Upper lobe of right lung (tissue), 1 donor: Measurements from ENCODE around the gene COX8A. TPM values are rescaled to one million over a fixed set of nuclear protein-coding genes. Genes with fewer than 3 reads are reported as not detected.
A peak's percentile ranks its signal among the peaks of the same experiment; 100 is the strongest.

Source experiments
- ATAC-seq: fragments of 200-7000 bp; cut with Tn5 transposase; one replicate; pipeline ENCODE4 v1.9.1; 2020; ENCODE audit warnings: mild to moderate bottlenecking, moderate library complexity
- DNase-seq: peaks from one replicate; pipeline ENCODE4 v3.0.0-alpha.2; 2020
- H3K27ac ChIP-seq: fragments of 200-600 bp; one replicate; pipeline ENCODE4 v1.8.0; 2022
- H3K27me3 ChIP-seq: fragments of 200-600 bp; one replicate; pipeline ENCODE4 v1.8.0; 2022; ENCODE audit warnings: mild to moderate bottlenecking
- H3K36me3 ChIP-seq: fragments of 200-600 bp; one replicate; pipeline ENCODE4 v1.8.0; 2022
- H3K4me1 ChIP-seq: fragments of 200-600 bp; one replicate; pipeline ENCODE4 v1.8.0; 2022
- H3K4me3 ChIP-seq: fragments of 200-600 bp; one replicate; pipeline ENCODE4 v1.8.0; 2022; ENCODE audit warnings: mild to moderate bottlenecking
- H3K9me3 ChIP-seq: fragments of 200-600 bp; one replicate; pipeline ENCODE4 v1.8.0; 2022
- intact Hi-C: fragments of 100-400 bp; cut with DNase I; formaldehyde crosslinking; loops from one replicate; pipeline ENCODE4 v1.11.0; 2022
- total RNA-seq: library from RNA; stranded (reverse); fragmentation: NEBNext Ultra II Directional; extraction: Animal tissue kit (Norgen Biotek cat#: 25700); gene quantifications from one replicate; pipeline ENCODE4 v1.2.1, GENCODE V29; 2021
- TF ChIP-seq, protein P1 (sequence below): fragments of 200-600 bp; IDR thresholded peaks from one replicate; pipeline ENCODE4 v1.8.0; 2022; ENCODE audit warnings: antibody characterized with exemption
- donor health status: DM: no; HTN: yes; CAD: no; lungs with severe emphysema.

The COX8A gene
- total RNA-seq, 1 donor from 2014 or later = 199 TPM

- Histone ChIP-seq H3K27me3 (no peaks in the 10 kb centered on the region), H3K27ac (no peak overlapping the region), H3K4me1 (peaks cover 13% of the 10 kb centered on the region), H3K4me3 (no peak overlapping the region), H3K36me3 (peaks cover 5% of the 10 kb centered on the region), H3K9me3 (no peaks in the 10 kb centered on the region)
- intact Hi-C loops = no loop called here
- TF ChIP-seq, protein P1, sequence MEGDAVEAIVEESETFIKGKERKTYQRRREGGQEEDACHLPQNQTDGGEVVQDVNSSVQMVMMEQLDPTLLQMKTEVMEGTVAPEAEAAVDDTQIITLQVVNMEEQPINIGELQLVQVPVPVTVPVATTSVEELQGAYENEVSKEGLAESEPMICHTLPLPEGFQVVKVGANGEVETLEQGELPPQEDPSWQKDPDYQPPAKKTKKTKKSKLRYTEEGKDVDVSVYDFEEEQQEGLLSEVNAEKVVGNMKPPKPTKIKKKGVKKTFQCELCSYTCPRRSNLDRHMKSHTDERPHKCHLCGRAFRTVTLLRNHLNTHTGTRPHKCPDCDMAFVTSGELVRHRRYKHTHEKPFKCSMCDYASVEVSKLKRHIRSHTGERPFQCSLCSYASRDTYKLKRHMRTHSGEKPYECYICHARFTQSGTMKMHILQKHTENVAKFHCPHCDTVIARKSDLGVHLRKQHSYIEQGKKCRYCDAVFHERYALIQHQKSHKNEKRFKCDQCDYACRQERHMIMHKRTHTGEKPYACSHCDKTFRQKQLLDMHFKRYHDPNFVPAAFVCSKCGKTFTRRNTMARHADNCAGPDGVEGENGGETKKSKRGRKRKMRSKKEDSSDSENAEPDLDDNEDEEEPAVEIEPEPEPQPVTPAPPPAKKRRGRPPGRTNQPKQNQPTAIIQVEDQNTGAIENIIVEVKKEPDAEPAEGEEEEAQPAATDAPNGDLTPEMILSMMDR = no peak
- ATAC-seq = no peak
- no peak for DNase-seq
These were observed 4.3 kb downstream of the COX8A start for GRCh38 chr11:63978551-63979239.

DNA sequence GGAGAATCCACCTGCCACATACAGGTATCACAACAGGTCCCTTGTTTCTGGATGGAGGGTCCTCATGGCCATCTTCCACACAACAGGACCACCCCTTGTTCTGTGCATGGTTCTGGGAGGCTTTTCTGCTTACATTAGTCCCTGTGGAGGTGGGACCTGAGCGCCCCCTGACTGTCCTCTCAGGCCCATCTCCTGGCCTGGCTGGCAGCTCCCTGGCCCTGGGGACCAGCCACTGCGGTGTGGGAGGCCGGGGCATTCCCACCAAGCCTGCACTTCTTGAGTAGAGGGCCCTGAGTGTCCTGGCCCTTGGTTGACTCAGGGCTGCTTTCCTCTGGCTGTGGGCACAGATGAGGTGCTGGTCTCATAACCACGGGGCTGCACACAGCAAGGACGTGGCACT, 5.0 kb downstream of the COX8A start:
- DNase-seq = no peak
- H3K4me1 ChIP-seq = peaks cover 13% of the 10 kb centered on the region
- no peak overlapping the region for H3K27ac ChIP-seq
- H3K36me3 ChIP-seq = peaks cover 5% of the 10 kb centered on the region
- no peak overlapping the region for H3K4me3 ChIP-seq
- ATAC-seq = no peak
- TF ChIP-seq, protein P1 = no peak
- no peaks in the 10 kb centered on the region for H3K9me3 ChIP-seq
- intact Hi-C loops = no loop called here
- no peaks in the 10 kb centered on the region for H3K27me3 ChIP-seq

- intact Hi-C loops = no loop called here
- peak; percentile 81 for DNase-seq
- TF ChIP-seq, protein P1 = no peak
- peaks cover 17% of the 10 kb centered on the region for H3K4me1 ChIP-seq
- H3K9me3 ChIP-seq = no peaks in the 10 kb centered on the region
- H3K36me3 ChIP-seq = peaks cover 23% of the 10 kb centered on the region
- H3K27ac ChIP-seq = peak overlapping the region; percentile 89
- ATAC-seq = peak; percentile 53
- H3K4me3 ChIP-seq = peak overlapping the region; percentile 99
- no peaks in the 10 kb centered on the region for H3K27me3 ChIP-seq
These were observed 11.4 kb downstream of the COX8A start for GRCh38 chr11:63985812-63986155.

GRCh38 chr11:63986156-63986931, 11.9 kb downstream of the COX8A start, which contains the start of gene OTUB1:
Gene OTUB1 (plus strand): TSS chr11:63986438. CDS start chr11:63986457, 19 bp downstream.
- TF ChIP-seq, protein P1 = no peak
- intact Hi-C loops = no loop called here
- Histone ChIP-seq H3K27ac (peak within 1 kb of the TSS; percentile 89), H3K4me1 (peaks cover 17% of the 10 kb centered on the region), H3K9me3 (no peaks in the 10 kb centered on the region), H3K4me3 (peak within 1 kb of the TSS; percentile 99), H3K36me3 (peaks cover 28% of the 10 kb centered on the region), H3K27me3 (no peaks in the 10 kb centered on the region)
- DNase-seq (peak; percentile 97), ATAC-seq (peak; percentile 96)

- ATAC-seq (no peak), DNase-seq (no peak)
- Histone ChIP-seq H3K4me3 (peak overlapping the region; percentile 99), H3K9me3 (no peaks in the 10 kb centered on the region), H3K36me3 (peaks cover 30% of the 10 kb centered on the region), H3K27ac (peak overlapping the region; percentile 89), H3K27me3 (no peaks in the 10 kb centered on the region), H3K4me1 (peaks cover 17% of the 10 kb centered on the region)
- intact Hi-C loops = no loop called here
- TF ChIP-seq, protein P1 = no peak
These were observed 12.6 kb downstream of the COX8A start for GRCh38 chr11:63986932-63987513.
